Measurements from ENCODE around the gene PDZD7.

The PDZD7 gene

DNA sequence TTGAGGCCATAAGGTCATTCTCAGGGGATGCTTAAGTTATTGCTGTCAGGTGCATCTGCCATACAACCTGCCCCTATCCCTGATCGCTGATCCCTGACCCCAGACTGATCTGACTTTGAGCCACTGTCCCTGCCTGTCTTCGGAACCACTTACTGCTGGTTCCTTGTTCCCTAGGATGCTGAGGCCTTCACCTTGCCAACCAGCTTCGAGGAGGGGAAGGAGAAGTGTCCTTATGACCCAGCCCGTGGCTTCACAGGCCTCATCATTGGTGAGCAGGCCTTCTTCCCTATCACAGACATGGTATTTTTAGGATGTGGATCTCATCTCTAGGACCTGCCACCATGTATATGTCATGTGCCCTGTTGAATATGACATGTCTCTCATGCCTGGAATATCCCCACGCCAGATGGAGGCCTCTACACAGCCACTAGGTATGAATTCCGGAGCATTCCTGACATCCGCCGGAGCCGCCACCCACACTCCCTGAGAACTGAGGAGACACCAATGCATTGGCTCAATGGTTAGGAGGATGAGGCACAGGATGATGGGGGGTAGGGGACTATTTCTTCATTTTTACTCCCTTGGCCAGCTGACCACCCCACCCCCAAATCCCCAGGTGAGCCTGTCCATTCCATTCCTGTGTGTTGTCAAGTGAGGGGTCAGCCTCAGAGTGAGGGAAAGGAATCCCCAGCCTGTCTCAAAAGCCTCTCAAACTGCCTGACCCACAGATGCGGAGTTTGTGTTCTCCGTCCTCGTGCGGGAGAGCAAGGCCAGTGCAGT lies 52.6 kb downstream of the PDZD7 start (continued):
- TF ChIP-seq, protein P1, sequence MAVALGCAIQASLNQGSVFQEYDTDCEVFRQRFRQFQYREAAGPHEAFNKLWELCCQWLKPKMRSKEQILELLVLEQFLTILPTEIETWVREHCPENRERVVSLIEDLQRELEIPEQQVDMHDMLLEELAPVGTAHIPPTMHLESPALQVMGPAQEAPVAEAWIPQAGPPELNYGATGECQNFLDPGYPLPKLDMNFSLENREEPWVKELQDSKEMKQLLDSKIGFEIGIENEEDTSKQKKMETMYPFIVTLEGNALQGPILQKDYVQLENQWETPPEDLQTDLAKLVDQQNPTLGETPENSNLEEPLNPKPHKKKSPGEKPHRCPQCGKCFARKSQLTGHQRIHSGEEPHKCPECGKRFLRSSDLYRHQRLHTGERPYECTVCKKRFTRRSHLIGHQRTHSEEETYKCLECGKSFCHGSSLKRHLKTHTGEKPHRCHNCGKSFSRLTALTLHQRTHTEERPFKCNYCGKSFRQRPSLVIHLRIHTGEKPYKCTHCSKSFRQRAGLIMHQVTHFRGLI (tag by site-specific recombination; IDR thresholded peaks at IDR 0.05), result no peak
- TF ChIP-seq ZNF571 (tag by site-specific recombination; IDR thresholded peaks at IDR 0.05) (no peak), OVOL3 (tag by site-specific recombination; IDR thresholded peaks at IDR 0.05) (no peak), ZNF423 (tag by site-specific recombination; IDR thresholded peaks at IDR 0.05) (no peak), INSM2 (tag by site-specific recombination; IDR thresholded peaks at IDR 0.05) (no peak)

DNA sequence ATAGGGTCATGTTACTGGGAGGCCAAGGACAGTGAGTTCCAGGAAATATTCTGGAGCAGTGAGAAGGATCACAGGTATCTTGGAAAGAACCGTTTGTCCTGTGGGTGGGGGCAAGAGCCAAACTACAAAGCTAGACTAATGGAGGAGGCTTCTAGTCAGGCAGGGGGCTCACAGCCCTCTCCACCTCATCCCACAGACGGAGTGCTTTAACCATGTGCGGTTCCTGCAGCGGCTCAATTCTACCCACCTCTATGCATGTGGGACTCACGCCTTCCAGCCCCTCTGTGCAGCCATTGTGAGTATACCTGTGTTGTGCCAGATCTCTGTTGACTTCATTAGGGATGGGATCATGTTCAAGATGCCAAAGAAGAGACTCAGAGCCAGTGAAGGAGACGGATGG lies 53.5 kb downstream of the PDZD7 start:
- TF ChIP-seq ZNF404 (tag by site-specific recombination; IDR thresholded peaks at IDR 0.05), result no peak
- no peak for TF ChIP-seq ZNF426 (tag by site-specific recombination; IDR thresholded peaks at IDR 0.05)
- no peak for TF ChIP-seq ZNF501 (tag by site-specific recombination; IDR thresholded peaks at IDR 0.05)
- TF ChIP-seq ZNF555 (tag by site-specific recombination; conservative IDR thresholded peaks at IDR 0.05), result no peak
- no peak for TF ChIP-seq YY1 (tag by site-specific recombination; IDR thresholded peaks at IDR 0.05)
- TF ChIP-seq ZNF16 (tag by site-specific recombination; IDR thresholded peaks at IDR 0.05; ENCODE audit: low read depth), result no peak
- no peak for TF ChIP-seq ZNF514 (tag by site-specific recombination; IDR thresholded peaks at IDR 0.05)
- TF ChIP-seq TRIM28 (IDR thresholded peaks at IDR 0.05; ENCODE audit: borderline replicate concordance, low read length), result no peak
- no peak for TF ChIP-seq ZNF558 (tag by site-specific recombination; IDR thresholded peaks at IDR 0.05)
- H3K27ac ChIP-seq (ENCODE audit: extremely low read depth, low read depth, low read length), result no peak overlapping the region
- CTCF ChIA-PET, result interaction anchor here (0.6 kb wide), 1 partner anchor 11 kb away, joined by 3 read pairs; no protein-coding TSS in a partner anchor
- no peak overlapping the region for H3K4me3 ChIP-seq (ENCODE audit: low read depth, low read length)
- H3K36me3 ChIP-seq (ENCODE audit: control insufficient read depth in 2 of 2, insufficient read depth in 1 of 2, low read length in 2 of 2), result peaks cover 8 to 47% of the 10 kb centered on the region in 2 experiments
- POLR2A ChIA-PET, result no interaction called here
- no peaks in the 10 kb centered on the region for H3K9me3 ChIP-seq (ENCODE audit: control insufficient read depth, insufficient read depth, low read depth, low read length)
- H3K4me1 ChIP-seq (ENCODE audit: control insufficient read depth, insufficient read depth, low read length), result no peaks in the 10 kb centered on the region

DNA sequence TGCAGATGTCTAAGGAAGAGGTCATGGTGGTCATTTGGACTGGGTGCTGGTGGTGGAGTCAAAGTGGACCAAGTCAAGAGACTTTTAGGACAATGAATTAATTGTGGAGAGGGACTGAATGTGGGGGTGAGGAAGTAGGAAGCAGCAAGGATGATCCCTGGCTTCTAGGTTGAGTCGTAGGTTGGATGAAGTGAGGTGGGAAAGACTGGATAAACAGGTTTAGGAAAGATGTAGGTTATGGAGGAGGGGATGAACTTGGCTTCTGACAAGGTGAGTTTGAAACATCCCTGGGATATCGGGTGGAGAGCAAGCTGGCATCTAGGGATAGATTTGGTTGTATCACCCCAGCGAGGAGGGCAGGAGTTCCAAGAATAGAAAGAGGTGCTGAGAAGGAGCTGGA lies 54.0 kb downstream of the PDZD7 start:
- no peak overlapping the region for H3K27ac ChIP-seq (ENCODE audit: extremely low read depth, low read depth, low read length)
- POLR2A ChIA-PET, result no interaction called here
- peaks cover 7 to 42% of the 10 kb centered on the region in 2 experiments for H3K36me3 ChIP-seq (ENCODE audit: control insufficient read depth in 2 of 2, insufficient read depth in 1 of 2, low read length in 2 of 2)
- no peak overlapping the region for H3K4me3 ChIP-seq (ENCODE audit: low read depth, low read length)
- CTCF ChIA-PET, result interaction anchor here (0.5 to 0.6 kb wide), 3 partner anchors 10 to 91 kb away, joined by 3 read pairs; no protein-coding TSS in a partner anchor
- no peaks in the 10 kb centered on the region for H3K4me1 ChIP-seq (ENCODE audit: control insufficient read depth, insufficient read depth, low read length)
- H3K9me3 ChIP-seq (ENCODE audit: control insufficient read depth, insufficient read depth, low read depth, low read length), result no peaks in the 10 kb centered on the region
- no peak for TF ChIP-seq ZSCAN4 (tag by site-specific recombination; IDR thresholded peaks at IDR 0.05)
- no peak for TF ChIP-seq SCRT1 (tag by site-specific recombination; IDR thresholded peaks at IDR 0.05; ENCODE audit: borderline replicate concordance)
- no peak for TF ChIP-seq ZBTB48 (tag by site-specific recombination; IDR thresholded peaks at IDR 0.05)
- TF ChIP-seq ZNF626 (tag by site-specific recombination; IDR thresholded peaks at IDR 0.05), result no peak
- no peak for TF ChIP-seq ZNF785 (tag by site-specific recombination; IDR thresholded peaks at IDR 0.05)
- TF ChIP-seq ZNF157 (tag by site-specific recombination; IDR thresholded peaks at IDR 0.05), result no peak
- TF ChIP-seq ZNF223 (tag by site-specific recombination; IDR thresholded peaks at IDR 0.05), result no peak
- no peak for TF ChIP-seq ZSCAN30 (tag by site-specific recombination; IDR thresholded peaks at IDR 0.05)
- TF ChIP-seq ZNF747 (tag by site-specific recombination; IDR thresholded peaks at IDR 0.05), result no peak
- no peak for TF ChIP-seq PRDM1 (tag by site-specific recombination; IDR thresholded peaks at IDR 0.05)
- no peak for TF ChIP-seq ZNF341 (tag by site-specific recombination; IDR thresholded peaks at IDR 0.05; ENCODE audit: low read depth)
- TF ChIP-seq ZBTB8A (tag by site-specific recombination; IDR thresholded peaks at IDR 0.05), result no peak
- TF ChIP-seq, protein P2, sequence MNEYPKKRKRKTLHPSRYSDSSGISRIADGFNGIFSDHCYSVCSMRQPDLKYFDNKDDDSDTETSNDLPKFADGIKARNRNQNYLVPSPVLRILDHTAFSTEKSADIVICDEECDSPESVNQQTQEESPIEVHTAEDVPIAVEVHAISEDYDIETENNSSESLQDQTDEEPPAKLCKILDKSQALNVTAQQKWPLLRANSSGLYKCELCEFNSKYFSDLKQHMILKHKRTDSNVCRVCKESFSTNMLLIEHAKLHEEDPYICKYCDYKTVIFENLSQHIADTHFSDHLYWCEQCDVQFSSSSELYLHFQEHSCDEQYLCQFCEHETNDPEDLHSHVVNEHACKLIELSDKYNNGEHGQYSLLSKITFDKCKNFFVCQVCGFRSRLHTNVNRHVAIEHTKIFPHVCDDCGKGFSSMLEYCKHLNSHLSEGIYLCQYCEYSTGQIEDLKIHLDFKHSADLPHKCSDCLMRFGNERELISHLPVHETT (tag by site-specific recombination; IDR thresholded peaks at IDR 0.05), result no peak
- TF ChIP-seq ZNF2 (tag by site-specific recombination; IDR thresholded peaks at IDR 0.05), result no peak
